Stimulated activated effector memory CD8-positive, alpha-beta T cell treated with anti-CD3 and anti-CD28 coated beads, Interleukin-12 subunit alpha, Interleukin-12 subunit beta, amount 100 ng/mL, for 72 hours (primary cell): Measurements from ENCODE around the gene ZNF329.
A peak's percentile ranks its signal among the peaks of the same experiment; 100 is the strongest.
"Not testable (repeated sequence)": the region's sequence is repeated elsewhere in the genome, so short reads cannot be mapped to it uniquely, and the experiment has no call there.

ENCODE experiments used
- ATAC-seq: fragments of 150-1000 bp; cut with Tn5 transposase; 2 replicates; pipeline ENCODE4 v1.10.0; 2021
- DNase-seq, 2 donors: peaks; one replicate each; pipeline ENCODE4 v3.0.0; 2021 to 2022; ENCODE audit warnings: low spot score in 2 of 2
- H3K27ac Mint-ChIP-seq: one replicate; pipeline ENCODE4 v1.8.0; 2022; ENCODE audit warnings: mild to moderate bottlenecking, mixed read lengths
- H3K36me3 Mint-ChIP-seq: one replicate; pipeline ENCODE4 v1.8.0; 2022; ENCODE audit warnings: mild to moderate bottlenecking, mixed read lengths
- H3K4me1 Mint-ChIP-seq: one replicate; pipeline ENCODE4 v1.8.0; 2022; ENCODE audit warnings: mixed read lengths
- H3K4me3 Mint-ChIP-seq: one replicate; pipeline ENCODE4 v1.8.0; 2022; ENCODE audit warnings: mild to moderate bottlenecking, mixed read lengths
- H3K9me3 Mint-ChIP-seq: one replicate; pipeline ENCODE4 v1.8.0; 2022; ENCODE audit warnings: mixed read lengths

ZNF329 gene

DNA sequence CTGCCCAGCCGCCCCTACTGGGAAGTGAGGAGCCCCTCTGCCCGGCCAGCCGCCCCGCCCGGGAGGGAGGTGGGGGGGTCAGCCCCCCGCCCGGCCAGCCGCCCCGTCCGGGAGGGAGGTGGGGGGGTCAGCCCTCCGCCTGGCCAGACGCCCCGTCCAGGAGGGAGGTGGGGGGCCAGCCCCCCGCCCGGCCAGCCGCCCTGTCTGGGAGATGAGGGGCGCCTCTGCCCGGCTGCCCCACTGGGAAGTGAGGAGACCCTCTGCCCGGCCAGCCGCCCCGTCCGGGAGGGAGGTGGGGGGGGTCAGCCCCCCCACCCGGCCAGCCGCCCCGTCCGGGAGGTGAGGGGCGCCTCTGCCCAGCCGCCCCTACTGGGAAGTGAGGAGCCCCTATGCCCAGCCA, 3.1 kb downstream of the ZNF329 start:
- Mint-ChIP-seq H3K4me1 (peaks cover 11% of the 10 kb centered on the region), H3K9me3 (peaks cover 17% of the 10 kb centered on the region), H3K36me3 (peaks cover 26% of the 10 kb centered on the region)
- not testable (repeated sequence) for ATAC-seq, H3K27ac Mint-ChIP-seq, DNase-seq, H3K4me3 Mint-ChIP-seq

DNA sequence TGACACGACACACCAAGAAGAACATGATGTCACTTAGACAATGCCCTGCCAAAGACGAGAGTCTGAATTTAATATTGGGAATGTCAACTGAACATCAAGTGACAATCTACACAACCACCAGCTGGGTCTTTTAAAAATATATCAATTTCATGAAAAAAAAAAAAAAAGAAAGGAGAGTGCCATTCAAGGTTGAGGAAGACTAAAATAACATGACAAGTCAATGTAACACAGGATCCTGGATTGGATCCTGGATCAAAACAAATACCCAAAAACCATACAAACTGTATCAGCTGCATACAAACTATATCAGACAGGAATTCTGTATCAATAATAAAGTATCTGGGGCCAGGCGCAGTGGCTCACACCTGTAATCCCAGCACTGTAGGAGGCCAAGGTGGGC, 4.7 kb downstream of the ZNF329 start:
- DNase-seq, result no peak
- H3K36me3 Mint-ChIP-seq, result peaks cover 41% of the 10 kb centered on the region
- no peak overlapping the region for H3K4me3 Mint-ChIP-seq
- peaks cover 11% of the 10 kb centered on the region for H3K4me1 Mint-ChIP-seq
- no peak for ATAC-seq
- H3K27ac Mint-ChIP-seq, result no peak overlapping the region
- H3K9me3 Mint-ChIP-seq, result peaks cover 17% of the 10 kb centered on the region

- no peak overlapping the region for H3K27ac Mint-ChIP-seq
These were observed 16.3 kb downstream of the ZNF329 start for GRCh38 chr19:58134244-58134643.

DNA sequence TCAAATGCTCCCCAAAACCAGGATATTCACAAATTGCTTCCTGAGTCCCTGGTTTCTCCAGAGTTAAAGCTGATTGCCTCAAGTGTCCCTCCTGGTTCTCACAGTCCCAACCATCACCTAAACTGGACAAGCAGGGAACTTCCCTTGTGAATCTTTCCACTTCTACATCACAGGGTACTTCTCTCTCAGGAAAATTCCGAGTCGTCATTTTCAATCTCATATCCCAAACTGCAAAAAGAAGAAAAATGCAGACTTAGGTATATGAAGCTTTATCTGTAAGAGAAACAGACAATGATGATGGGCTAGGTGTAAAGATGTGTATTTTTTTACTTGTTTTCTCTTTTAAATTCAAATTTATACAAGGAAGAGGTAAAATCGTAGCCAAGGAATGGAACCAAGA, 21.3 kb downstream of the ZNF329 start:
- Mint-ChIP-seq H3K4me3 (no peak overlapping the region), H3K36me3 (peaks cover 60% of the 10 kb centered on the region), H3K27ac (no peak overlapping the region), H3K9me3 (peaks cover 41% of the 10 kb centered on the region), H3K4me1 (no peaks in the 10 kb centered on the region)
- ATAC-seq, result no peak
- no peak for DNase-seq

More at GRCh38 chr19:58134244-58134643, 16.3 kb downstream of the ZNF329 start:
- H3K9me3 Mint-ChIP-seq, result peaks cover 26% of the 10 kb centered on the region
- H3K4me1 Mint-ChIP-seq, result no peaks in the 10 kb centered on the region
- H3K4me3 Mint-ChIP-seq, result no peak overlapping the region
- ATAC-seq (no peak), DNase-seq (no peak)
- H3K36me3 Mint-ChIP-seq, result peaks cover 99% of the 10 kb centered on the region

DNA sequence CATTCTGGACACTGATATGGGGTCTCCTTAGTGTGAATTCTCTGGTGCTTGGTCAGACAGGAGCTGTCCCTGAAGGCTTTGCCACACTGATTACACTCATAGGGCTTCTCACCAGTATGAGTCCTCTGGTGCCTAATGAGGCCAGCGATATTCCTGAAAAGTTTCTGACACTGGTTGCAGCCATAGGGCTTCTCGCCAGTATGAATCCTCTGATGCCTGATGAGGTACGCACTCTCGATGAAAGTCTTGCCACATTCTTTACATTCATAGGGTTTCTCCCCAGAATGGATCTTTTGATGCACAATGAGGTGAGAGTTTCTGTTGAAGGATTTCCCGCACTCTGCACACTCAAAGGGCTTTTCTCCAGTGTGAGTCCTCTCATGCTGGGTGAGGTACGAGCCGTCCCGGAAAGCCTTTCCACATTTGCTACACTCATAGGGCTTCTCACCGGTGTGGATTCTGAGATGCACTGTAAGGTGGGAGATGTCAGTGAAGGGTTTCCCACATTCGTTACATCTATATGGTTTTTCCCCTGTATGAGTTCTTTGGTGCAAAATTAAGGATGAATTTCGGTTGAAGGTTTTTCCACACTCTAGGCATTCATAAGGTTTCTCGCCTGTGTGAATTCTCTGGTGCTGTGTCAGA, 22.4 kb downstream of the ZNF329 start:
- Mint-ChIP-seq H3K36me3 (peaks cover 49% of the 10 kb centered on the region), H3K4me1 (no peaks in the 10 kb centered on the region), H3K27ac (no peak overlapping the region), H3K4me3 (no peak overlapping the region), H3K9me3 (peaks cover 39% of the 10 kb centered on the region)
- no peak for ATAC-seq
- DNase-seq, result no peak

DNA sequence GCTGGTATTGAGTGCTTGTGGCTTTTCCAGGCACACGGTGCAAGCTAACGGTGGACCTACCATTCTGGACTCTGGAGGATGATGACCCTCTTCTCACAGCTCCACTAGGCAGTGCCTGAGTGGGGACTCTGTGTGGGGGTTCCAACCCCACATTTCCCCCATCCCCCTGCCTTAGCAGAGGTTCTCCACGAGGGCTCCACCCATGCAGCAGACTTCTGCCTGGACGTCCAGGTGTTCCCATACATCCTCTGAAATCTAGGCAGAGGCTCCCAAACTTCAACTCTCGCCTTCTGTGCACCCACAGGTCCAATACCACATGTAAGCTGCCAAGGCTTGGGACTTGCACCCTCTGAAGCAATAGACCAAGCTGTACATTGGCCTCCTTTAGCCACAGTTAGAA, 27.2 kb downstream of the ZNF329 start:
- ATAC-seq (no peak), DNase-seq (no peak)
- Mint-ChIP-seq H3K9me3 (peaks cover 45% of the 10 kb centered on the region), H3K4me1 (no peaks in the 10 kb centered on the region), H3K27ac (no peak overlapping the region), H3K36me3 (peaks cover under 1% of the 10 kb centered on the region), H3K4me3 (no peak overlapping the region)

DNA sequence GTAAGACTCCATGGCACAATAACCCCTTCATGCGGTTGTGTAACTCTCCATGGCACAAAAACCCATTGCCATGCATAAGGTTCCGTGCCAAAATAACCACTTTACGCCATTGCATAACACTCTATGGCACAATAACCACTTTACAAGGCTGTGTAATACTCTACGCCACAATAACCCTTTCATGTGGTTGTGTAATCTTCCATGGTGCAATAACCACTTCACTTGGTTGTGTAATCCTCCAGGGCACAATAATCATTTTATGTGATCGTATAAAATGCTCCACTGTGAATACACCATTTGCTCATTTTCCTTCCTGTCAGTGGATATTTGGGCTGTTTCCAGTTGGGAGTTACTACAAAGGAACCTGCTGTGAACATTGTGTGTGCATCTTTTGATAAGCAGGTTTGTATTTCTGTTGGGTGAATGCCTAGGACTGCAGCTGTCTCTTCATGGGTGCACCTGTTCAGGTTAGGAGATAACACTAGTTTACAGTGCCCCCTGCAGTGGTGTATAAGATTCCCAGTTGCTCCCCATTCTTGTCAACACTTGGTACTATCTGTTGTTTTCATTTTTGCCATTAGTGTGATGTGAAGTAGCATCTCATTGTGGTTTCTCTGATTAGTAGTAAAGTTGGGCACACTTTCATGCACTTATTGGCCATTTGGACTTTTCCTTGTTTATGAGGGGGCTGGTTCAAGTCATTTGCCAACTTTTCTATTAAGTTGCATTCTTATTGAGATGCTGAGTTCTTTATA, 31.4 kb downstream of the ZNF329 start:
- H3K27ac Mint-ChIP-seq, result no peak overlapping the region
- H3K4me3 Mint-ChIP-seq, result no peak overlapping the region
- peaks cover 36% of the 10 kb centered on the region for H3K9me3 Mint-ChIP-seq

DNA sequence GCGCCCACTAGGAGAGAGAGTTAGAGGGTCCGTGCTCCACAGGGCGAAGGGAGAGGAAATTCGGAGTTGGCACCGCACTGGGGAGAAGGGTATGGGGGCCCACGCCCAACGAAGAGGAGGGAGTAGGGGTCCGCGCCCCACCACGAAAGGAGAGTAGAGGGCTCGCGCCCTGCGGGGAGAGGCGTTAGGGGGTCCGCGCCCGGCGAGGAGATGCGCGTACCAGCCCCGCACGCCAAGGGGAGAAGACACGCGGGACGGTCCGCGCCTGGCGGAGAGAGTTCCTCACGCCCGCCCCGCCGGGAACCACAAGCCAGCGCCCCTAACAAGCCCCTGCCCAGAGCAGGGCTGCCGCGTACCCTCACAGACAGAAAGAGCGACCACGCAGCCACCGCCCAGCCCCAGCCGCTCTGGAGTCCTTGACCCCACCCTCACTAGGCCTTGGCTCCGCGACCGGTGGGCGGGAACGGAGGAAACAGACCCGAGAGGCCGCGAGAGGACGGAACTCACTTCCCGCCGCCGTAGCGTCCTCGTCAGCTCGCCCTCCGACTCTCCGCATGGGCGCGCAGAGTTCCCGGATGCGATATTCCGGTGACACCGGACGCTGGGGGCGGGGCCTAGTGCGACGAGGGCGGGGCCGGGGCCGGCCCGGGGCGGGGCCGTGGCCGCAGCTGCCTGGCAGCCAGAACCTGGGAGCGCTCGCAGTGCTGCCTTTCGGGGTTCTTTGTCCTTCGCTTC, 32.6 kb downstream of the ZNF329 start:
- H3K4me1 Mint-ChIP-seq, result peaks cover 9% of the 10 kb centered on the region
- no peak for ATAC-seq
- no peak for DNase-seq
- no peak overlapping the region for H3K27ac Mint-ChIP-seq
- peaks cover 6% of the 10 kb centered on the region for H3K36me3 Mint-ChIP-seq
- H3K4me3 Mint-ChIP-seq, result no peak overlapping the region
- peaks cover 32% of the 10 kb centered on the region for H3K9me3 Mint-ChIP-seq

More for the DNA sequence above, 31.4 kb downstream of the ZNF329 start:
- ATAC-seq (no peak), DNase-seq (no peak)
- peaks cover 6% of the 10 kb centered on the region for H3K36me3 Mint-ChIP-seq
- peaks cover 9% of the 10 kb centered on the region for H3K4me1 Mint-ChIP-seq

- no peak for ATAC-seq
- no peak for DNase-seq
- Mint-ChIP-seq H3K27ac (no peak overlapping the region), H3K9me3 (peaks cover 10% of the 10 kb centered on the region), H3K36me3 (no peaks in the 10 kb centered on the region), H3K4me3 (no peak overlapping the region), H3K4me1 (no peaks in the 10 kb centered on the region)
These were observed 42.1 kb downstream of the ZNF329 start for GRCh38 chr19:58108546-58108817.

DNA sequence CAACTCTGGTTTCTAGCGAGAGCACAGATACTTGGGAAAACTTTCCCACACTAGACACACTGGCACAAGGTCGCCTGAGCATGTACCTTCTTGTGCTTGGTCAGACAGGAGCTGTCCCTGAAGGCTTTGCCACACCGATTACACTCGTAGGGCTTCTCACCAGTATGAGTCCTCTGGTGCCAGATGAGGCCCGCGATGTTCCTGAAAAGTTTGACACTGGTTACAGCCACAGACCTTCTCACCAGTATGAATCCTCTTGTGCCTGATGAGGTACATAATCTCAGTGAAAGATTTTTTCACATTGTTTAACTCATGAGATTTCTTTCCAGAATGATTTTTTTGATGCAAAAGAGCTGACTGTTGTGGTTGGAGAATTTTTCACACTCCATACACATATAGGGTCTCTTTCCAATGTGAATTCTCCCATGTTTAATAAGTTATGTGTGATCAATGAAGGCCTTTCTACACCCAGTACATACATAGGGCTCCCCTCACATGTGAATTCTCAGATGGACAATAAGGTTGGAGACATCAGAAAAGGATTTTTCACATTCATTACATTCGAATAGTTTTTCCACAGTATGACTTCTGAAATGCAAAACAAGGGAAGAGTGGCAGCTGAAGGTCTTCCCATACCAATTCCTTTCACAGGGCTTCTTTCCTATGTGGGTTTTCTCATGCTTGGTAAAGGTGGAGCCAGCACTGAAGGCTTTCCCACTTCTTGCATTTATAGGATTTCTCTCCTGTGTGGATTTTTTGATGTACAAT, 42.6 kb downstream of the ZNF329 start:
- ATAC-seq (no peak), DNase-seq (no peak)
- no peak overlapping the region for H3K4me3 Mint-ChIP-seq
- H3K4me1 Mint-ChIP-seq, result no peaks in the 10 kb centered on the region
- H3K36me3 Mint-ChIP-seq, result no peaks in the 10 kb centered on the region
- peaks cover 15% of the 10 kb centered on the region for H3K9me3 Mint-ChIP-seq
- H3K27ac Mint-ChIP-seq, result no peak overlapping the region

- peak; percentile 14 for ATAC-seq
- no peak for DNase-seq
- Mint-ChIP-seq H3K27ac (peak overlapping the region; percentile 100), H3K36me3 (peaks cover 11% of the 10 kb centered on the region), H3K9me3 (peaks cover 22% of the 10 kb centered on the region), H3K4me1 (peaks cover 16% of the 10 kb centered on the region), H3K4me3 (peak overlapping the region; percentile 93)
These were observed 51.9 kb downstream of the ZNF329 start for GRCh38 chr19:58098682-58098998.

GRCh38 chr19:58097781-58098681, 52.6 kb downstream of the ZNF329 start, which contains the start of gene ZSCAN18:
ZSCAN18 (minus strand) TSS chr19:58098231; CDS start chr19:58090267, 7,964 bp downstream.
- peaks cover 20% of the 10 kb centered on the region for H3K9me3 Mint-ChIP-seq
- peaks cover 11% of the 10 kb centered on the region for H3K36me3 Mint-ChIP-seq
- peak within 1 kb of the TSS; percentile 100 for H3K27ac Mint-ChIP-seq
- peak within 1 kb of the TSS; percentile 93 for H3K4me3 Mint-ChIP-seq
- peak; percentile 97 for ATAC-seq
- DNase-seq, result peak; percentile 72 to 92
- peaks cover 16% of the 10 kb centered on the region for H3K4me1 Mint-ChIP-seq

GRCh38 chr19:58097349-58097748, 53.2 kb downstream of the ZNF329 start:
- peak overlapping the region; percentile 100 for H3K27ac Mint-ChIP-seq
- ATAC-seq, result no peak
- peaks cover 19% of the 10 kb centered on the region for H3K9me3 Mint-ChIP-seq

GRCh38 chr19:58096884-58097283, 53.7 kb downstream of the ZNF329 start:
- Mint-ChIP-seq H3K36me3 (peaks cover 11% of the 10 kb centered on the region), H3K9me3 (peaks cover 18% of the 10 kb centered on the region), H3K4me3 (peak overlapping the region; percentile 93), H3K27ac (peak overlapping the region; percentile 100), H3K4me1 (peaks cover 16% of the 10 kb centered on the region)
- ATAC-seq (no peak), DNase-seq (no peak)

More at GRCh38 chr19:58097349-58097748, 53.2 kb downstream of the ZNF329 start:
- Mint-ChIP-seq H3K4me3 (peak overlapping the region; percentile 93), H3K36me3 (peaks cover 11% of the 10 kb centered on the region), H3K4me1 (peaks cover 16% of the 10 kb centered on the region)
- DNase-seq, result no peak
